Fibroblast of lung (primary cell): ENCODE measurements around the gene KCNMA1. TPM values are rescaled to one million over a fixed set of nuclear protein-coding genes. Genes with fewer than 3 reads are reported as not detected.

Source experiments
- DNase-seq, 2 donors: peaks; one replicate each; pipeline versions ENCODE4 v3.0.0 to v3.0.0-alpha.2; 2010; ENCODE audit warnings: low read depth in 2 of 2
- H2AFZ ChIP-seq: 2 replicates; pipeline ENCODE4 v1.5.1; 2012; ENCODE audit warnings: low read length, control low read depth, inconsistent platforms
- H3K27ac ChIP-seq: 2 replicates; pipeline ENCODE4 v1.5.1; 2011; ENCODE audit warnings: low read length, control low read depth; ENCODE audit not compliant: insufficient read depth
- H3K27me3 ChIP-seq: 2 replicates; pipeline ENCODE4 v1.5.1; 2011; ENCODE audit warnings: mild to moderate bottlenecking, low read length; ENCODE audit not compliant: control insufficient read depth, insufficient read depth
- H3K36me3 ChIP-seq: 2 replicates; pipeline ENCODE4 v1.5.1; 2011; ENCODE audit warnings: low read length; ENCODE audit not compliant: control insufficient read depth, insufficient read depth
- H3K4me1 ChIP-seq: 2 replicates; pipeline ENCODE4 v1.5.1; 2011; ENCODE audit warnings: low read length; ENCODE audit not compliant: control insufficient read depth, insufficient read depth; ENCODE audit errors: extremely low read depth
- H3K4me2 ChIP-seq: 2 replicates; pipeline ENCODE4 v1.5.1; 2011; ENCODE audit warnings: low read length, control low read depth; ENCODE audit not compliant: insufficient read depth; ENCODE audit errors: extremely low read depth
- H3K4me3 ChIP-seq, 4 experiments: fragments of 200-600 bp in 1 of 4; sonication (generic) in 1 of 4; replicated peaks in 1 of 4; 2 replicates each; pipeline ENCODE4 v1.5.1; 2011 to 2016; ENCODE audit warnings: low read length in 4 of 4, low read depth in 3 of 4, mild to moderate bottlenecking in 3 of 4, control low read depth in 2 of 4, inconsistent platforms in 1 of 4, mixed read lengths in 1 of 4; ENCODE audit not compliant: insufficient read depth in 1 of 4; ENCODE audit errors: control extremely low read depth in 1 of 4
- H3K79me2 ChIP-seq: 2 replicates; pipeline ENCODE4 v1.5.1; 2012; ENCODE audit warnings: mild to moderate bottlenecking, low read length, inconsistent platforms; ENCODE audit not compliant: control insufficient read depth, insufficient read depth
- H3K9ac ChIP-seq: 2 replicates; pipeline ENCODE4 v1.5.1; 2011; ENCODE audit warnings: mild to moderate bottlenecking, low read length, control low read depth; ENCODE audit not compliant: insufficient read depth
- H3K9me3 ChIP-seq: 2 replicates; pipeline ENCODE4 v1.5.1; 2012; ENCODE audit warnings: low read depth, low read length; ENCODE audit not compliant: control insufficient read depth, insufficient read depth
- H4K20me1 ChIP-seq: 2 replicates; pipeline ENCODE4 v1.5.1; 2011; ENCODE audit warnings: low read length; ENCODE audit not compliant: control insufficient read depth, insufficient read depth; ENCODE audit errors: extremely low read depth
- EZH2 ChIP-seq: IDR thresholded peaks from 2 replicates; pipeline ENCODE4 v1.5.1; 2012; ENCODE audit warnings: low read length, control low read depth, mild to moderate bottlenecking; ENCODE audit errors: missing control alignments
- polyA plus RNA-seq, 2 donors: library from polyadenylated mRNA; depleted of rRNA in 1 of 2; stranded (reverse) in 1 of 2; unstranded in 1 of 2; fragments of >200 nt; gene quantifications; 2 replicates each; pipeline ENCODE4 v1.2.1, GENCODE V29; 2011 to 2012; ENCODE audit warnings: missing spikeins in 1 of 2
- total RNA-seq: library from RNA; depleted of rRNA; stranded (reverse); fragments of >200 nt; gene quantifications from 2 replicates; pipeline ENCODE4 v1.2.1, GENCODE V29; 2014
- TF ChIP-seq, protein P1 (sequence below), 2 donors: IDR thresholded peaks in 1 of 2; conservative IDR thresholded peaks in 1 of 2; 1 replicate in 1 of 2; 2 replicates in 1 of 2; pipeline ENCODE4 v1.5.1; 2011 to 2012; ENCODE audit warnings: low read length in 2 of 2, control low read depth in 1 of 2, inconsistent platforms in 1 of 2, low read depth in 1 of 2, mild to moderate bottlenecking in 1 of 2

The KCNMA1 gene
- total and polyA plus RNA-seq, 2 donors (not counting 1 experiment from before 2014, with no cell fraction given) = 31.0 to 138 TPM

DNA sequence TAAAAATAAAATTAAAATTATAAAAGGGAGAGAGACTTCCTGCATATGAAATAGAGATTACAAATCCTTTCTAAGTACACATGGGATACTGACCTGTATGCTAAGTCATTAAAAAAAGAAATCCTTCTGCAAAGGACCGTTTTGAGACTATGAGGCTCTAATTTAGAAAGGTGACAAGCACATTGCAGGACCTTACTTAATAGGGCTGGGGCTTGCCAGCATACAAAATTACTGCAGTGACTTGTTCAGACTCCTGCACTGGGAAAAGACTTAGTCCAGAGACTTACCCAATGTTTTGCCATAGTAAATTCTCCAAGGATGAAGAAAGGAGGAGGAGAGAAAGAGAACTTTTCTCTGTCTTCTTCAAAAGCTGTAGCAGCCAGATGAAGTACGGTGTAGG, 193.6 kb downstream of the KCNMA1 start:
- no peaks in the 10 kb centered on the region for H3K27me3 ChIP-seq
- H3K4me2 ChIP-seq = no peak overlapping the region
- no peak overlapping the region for H3K27ac ChIP-seq
- no peaks in the 10 kb centered on the region for H3K36me3 ChIP-seq
- no peaks in the 10 kb centered on the region for H4K20me1 ChIP-seq
- H3K4me3 ChIP-seq = no peak overlapping the region
- TF ChIP-seq, protein P1, sequence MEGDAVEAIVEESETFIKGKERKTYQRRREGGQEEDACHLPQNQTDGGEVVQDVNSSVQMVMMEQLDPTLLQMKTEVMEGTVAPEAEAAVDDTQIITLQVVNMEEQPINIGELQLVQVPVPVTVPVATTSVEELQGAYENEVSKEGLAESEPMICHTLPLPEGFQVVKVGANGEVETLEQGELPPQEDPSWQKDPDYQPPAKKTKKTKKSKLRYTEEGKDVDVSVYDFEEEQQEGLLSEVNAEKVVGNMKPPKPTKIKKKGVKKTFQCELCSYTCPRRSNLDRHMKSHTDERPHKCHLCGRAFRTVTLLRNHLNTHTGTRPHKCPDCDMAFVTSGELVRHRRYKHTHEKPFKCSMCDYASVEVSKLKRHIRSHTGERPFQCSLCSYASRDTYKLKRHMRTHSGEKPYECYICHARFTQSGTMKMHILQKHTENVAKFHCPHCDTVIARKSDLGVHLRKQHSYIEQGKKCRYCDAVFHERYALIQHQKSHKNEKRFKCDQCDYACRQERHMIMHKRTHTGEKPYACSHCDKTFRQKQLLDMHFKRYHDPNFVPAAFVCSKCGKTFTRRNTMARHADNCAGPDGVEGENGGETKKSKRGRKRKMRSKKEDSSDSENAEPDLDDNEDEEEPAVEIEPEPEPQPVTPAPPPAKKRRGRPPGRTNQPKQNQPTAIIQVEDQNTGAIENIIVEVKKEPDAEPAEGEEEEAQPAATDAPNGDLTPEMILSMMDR (conservative IDR thresholded peaks at IDR 0.05 in 1 of 2, IDR thresholded peaks at IDR 0.05 in 1 of 2; ENCODE audit: low read depth in 1 of 2, low read length in 2 of 2) = no peak
- no peak for TF ChIP-seq EZH2
- DNase-seq = no peak
- no peak overlapping the region for H2AFZ ChIP-seq
- H3K79me2 ChIP-seq = no peaks in the 10 kb centered on the region
- H3K9me3 ChIP-seq = no peaks in the 10 kb centered on the region
- H3K9ac ChIP-seq = no peak overlapping the region
- no peaks in the 10 kb centered on the region for H3K4me1 ChIP-seq

GRCh38 chr10:77442699-77443189, 194.9 kb downstream of the KCNMA1 start:
- Histone ChIP-seq H3K79me2 (no peaks in the 10 kb centered on the region), H3K36me3 (no peaks in the 10 kb centered on the region), H3K9me3 (no peaks in the 10 kb centered on the region), H3K27me3 (no peaks in the 10 kb centered on the region), H2AFZ (no peak overlapping the region), H3K4me3 (no peak overlapping the region), H3K4me2 (no peak overlapping the region), H3K9ac (no peak overlapping the region), H3K4me1 (no peaks in the 10 kb centered on the region), H4K20me1 (no peaks in the 10 kb centered on the region), H3K27ac (no peak overlapping the region)
- no peak for DNase-seq
- TF ChIP-seq, protein P1 (conservative IDR thresholded peaks at IDR 0.05 in 1 of 2, IDR thresholded peaks at IDR 0.05 in 1 of 2; ENCODE audit: low read depth in 1 of 2, low read length in 2 of 2) = no peak
- TF ChIP-seq EZH2 = no peak

DNA sequence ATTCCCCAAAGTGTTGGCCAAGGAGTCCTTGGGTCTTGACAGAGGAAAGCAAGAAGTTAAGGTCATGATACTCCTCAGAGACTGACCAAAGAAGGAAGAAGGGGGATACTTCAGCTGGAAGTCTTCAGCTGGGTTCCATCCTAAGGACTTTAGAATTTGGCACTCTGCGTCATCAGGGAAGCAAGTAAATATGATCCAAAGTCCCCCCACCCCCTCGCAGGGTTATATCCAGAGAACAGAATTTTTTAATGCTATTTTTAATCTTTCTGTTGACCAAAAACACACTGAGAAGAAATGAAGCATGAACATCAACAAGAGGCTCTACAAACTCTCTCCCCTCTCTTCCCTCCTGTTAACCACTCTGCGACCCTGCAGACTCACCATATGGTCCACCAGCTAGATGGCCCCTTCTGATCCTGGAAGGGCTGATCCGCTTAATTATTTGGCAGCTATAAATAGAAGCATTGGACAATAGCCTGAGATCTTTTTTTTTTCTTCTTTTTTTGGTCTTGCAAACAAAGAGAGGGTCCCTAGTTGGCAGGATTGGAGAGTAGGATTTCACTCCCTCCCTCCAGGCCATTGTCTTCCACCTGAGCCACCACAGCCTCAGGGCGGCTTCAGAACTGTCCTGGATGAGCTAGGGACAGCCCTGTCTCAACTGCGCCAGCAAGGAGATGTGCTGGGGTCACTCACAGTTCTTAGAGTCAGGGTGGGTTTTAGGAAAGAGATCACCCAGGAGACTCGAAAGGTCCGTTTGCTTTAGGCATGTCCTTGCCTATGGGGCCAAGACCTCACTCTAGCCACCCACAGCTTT, 196.0 kb downstream of the KCNMA1 start:
- H2AFZ ChIP-seq = no peak overlapping the region
- H4K20me1 ChIP-seq = no peaks in the 10 kb centered on the region
- H3K36me3 ChIP-seq = no peaks in the 10 kb centered on the region
- H3K9ac ChIP-seq = no peak overlapping the region
- no peaks in the 10 kb centered on the region for H3K9me3 ChIP-seq
- no peaks in the 10 kb centered on the region for H3K27me3 ChIP-seq
- DNase-seq = no peak
- TF ChIP-seq, protein P1 (conservative IDR thresholded peaks at IDR 0.05 in 1 of 2, IDR thresholded peaks at IDR 0.05 in 1 of 2; ENCODE audit: low read depth in 1 of 2, low read length in 2 of 2) = no peak
- TF ChIP-seq EZH2 = no peak
- no peak overlapping the region for H3K27ac ChIP-seq
- no peaks in the 10 kb centered on the region for H3K4me1 ChIP-seq
- no peaks in the 10 kb centered on the region for H3K79me2 ChIP-seq
- H3K4me3 ChIP-seq = no peak overlapping the region
- H3K4me2 ChIP-seq = no peak overlapping the region
